MCF 10A (cell line): ENCODE data around the gene KCNIP3. TPM values are rescaled to one million over a fixed set of nuclear protein-coding genes. Genes with fewer than 3 reads are reported as not detected.
"Not testable (repeated sequence)": the region's sequence is repeated elsewhere in the genome, so short reads cannot be mapped to it uniquely, and the experiment has no call there.

ENCODE experiments used
- BruUV-seq: library from RNA; stranded (reverse); fragments of 400-500 nt; replicated peaks from 2 replicates; lab custom pipeline; 2021; lab: Mats Ljungman, UMichigan
- CTCF ChIA-PET: fragments of 300-600 bp; sonication (Branson Sonifier 250); formaldehyde crosslinking; extraction: SDS; loops from one replicate; lab custom pipeline; 2021; ENCODE audit warnings: antibody characterized with exemption, inconsistent platforms; lab: Yijun Ruan, JAX
- POLR2A ChIA-PET: fragments of 300-600, 350-650 bp; sonication (Branson Sonifier 250); formaldehyde crosslinking; extraction: SDS; loops from one replicate; lab custom pipeline; 2020; ENCODE audit warnings: antibody characterized with exemption, inconsistent platforms; lab: Yijun Ruan, JAX
- DNase-seq: peaks from one replicate; pipeline ENCODE4 v3.0.0-alpha.2; 2018; ENCODE audit not compliant: unreplicated experiment
- H3K27ac Mint-ChIP-seq: one replicate; pipeline ENCODE4 v1.8.0; 2022; ENCODE audit warnings: mild to moderate bottlenecking, low read depth, mixed read lengths; ENCODE audit not compliant: unreplicated experiment
- H3K27me3 Mint-ChIP-seq: one replicate; pipeline ENCODE4 v1.8.0; 2022; ENCODE audit warnings: mixed read lengths; ENCODE audit not compliant: insufficient read depth, unreplicated experiment
- H3K36me3 Mint-ChIP-seq: one replicate; pipeline ENCODE4 v1.8.0; 2022; ENCODE audit warnings: mild to moderate bottlenecking, moderate library complexity, mixed read lengths; ENCODE audit not compliant: insufficient read depth, unreplicated experiment
- H3K4me1 Mint-ChIP-seq: one replicate; pipeline ENCODE4 v1.8.0; 2022; ENCODE audit warnings: mixed read lengths; ENCODE audit not compliant: insufficient read depth, unreplicated experiment
- H3K4me3 Mint-ChIP-seq: one replicate; pipeline ENCODE4 v1.8.0; 2022; ENCODE audit warnings: mild to moderate bottlenecking, moderate library complexity, mixed read lengths; ENCODE audit not compliant: unreplicated experiment
- H3K9me3 Mint-ChIP-seq: one replicate; pipeline ENCODE4 v1.8.0; 2022; ENCODE audit warnings: mixed read lengths; ENCODE audit not compliant: unreplicated experiment
- intact Hi-C: fragments of 100-400 bp; cut with micrococcal nuclease; formaldehyde crosslinking; loops from 2 replicates; pipeline ENCODE4 v1.14.1; 2022
- total RNA-seq: library from RNA; stranded (reverse); gene quantifications from 2 replicates; pipeline ENCODE4 v1.2.3, GENCODE V29; 2022
- TF ChIP-seq, protein P1 (sequence below): fragments of 200-600 bp; IDR thresholded peaks from one replicate; pipeline ENCODE4 v1.8.0; 2022; ENCODE audit warnings: antibody characterized with exemption, mild to moderate bottlenecking; ENCODE audit not compliant: unreplicated experiment

Gene KCNIP3
- total RNA-seq, 1 experiment from 2014 or later, result 15.6 TPM

DNA sequence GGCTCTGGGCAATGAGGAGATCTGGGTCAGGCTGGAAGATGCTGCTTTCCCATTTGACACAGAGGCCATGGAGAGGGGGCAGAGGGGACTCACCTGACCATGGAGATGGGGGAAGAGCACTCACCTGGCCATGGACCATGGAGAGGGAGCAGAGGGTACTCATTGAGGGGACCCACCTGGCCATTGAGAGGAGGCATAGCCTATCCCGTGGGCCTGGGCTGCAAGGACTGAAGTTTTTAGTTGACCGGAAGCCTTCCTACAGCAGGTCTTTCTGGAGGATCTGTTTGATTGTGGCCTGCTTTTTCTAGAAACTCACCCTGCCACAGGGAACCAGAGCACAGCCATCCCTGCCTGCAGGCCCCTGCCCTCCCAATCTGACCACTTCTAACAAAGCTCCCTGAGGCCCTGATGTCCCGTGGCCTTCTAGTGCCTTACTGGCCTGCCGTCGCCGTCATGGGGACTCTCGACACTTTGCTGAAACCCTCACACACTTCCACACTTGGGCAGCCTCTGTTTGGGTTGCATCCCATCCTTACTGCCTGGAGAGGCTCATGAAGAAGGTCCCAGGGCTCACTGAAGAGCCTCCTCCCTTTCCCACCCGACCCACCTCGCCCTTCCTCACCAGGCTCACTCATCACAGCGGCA, 28.0 kb upstream of the KCNIP3 start:
- no TSS peak for BruUV-seq
- Mint-ChIP-seq H3K27ac (no peak overlapping the region), H3K9me3 (no peaks in the 10 kb centered on the region), H3K4me3 (no peak overlapping the region), H3K27me3 (no peaks in the 10 kb centered on the region), H3K4me1 (no peaks in the 10 kb centered on the region), H3K36me3 (peaks cover 6% of the 10 kb centered on the region)
- intact Hi-C loops, result no loop called here
- ChIA-PET CTCF (no interaction called here), POLR2A (no interaction called here)
- TF ChIP-seq, protein P1, sequence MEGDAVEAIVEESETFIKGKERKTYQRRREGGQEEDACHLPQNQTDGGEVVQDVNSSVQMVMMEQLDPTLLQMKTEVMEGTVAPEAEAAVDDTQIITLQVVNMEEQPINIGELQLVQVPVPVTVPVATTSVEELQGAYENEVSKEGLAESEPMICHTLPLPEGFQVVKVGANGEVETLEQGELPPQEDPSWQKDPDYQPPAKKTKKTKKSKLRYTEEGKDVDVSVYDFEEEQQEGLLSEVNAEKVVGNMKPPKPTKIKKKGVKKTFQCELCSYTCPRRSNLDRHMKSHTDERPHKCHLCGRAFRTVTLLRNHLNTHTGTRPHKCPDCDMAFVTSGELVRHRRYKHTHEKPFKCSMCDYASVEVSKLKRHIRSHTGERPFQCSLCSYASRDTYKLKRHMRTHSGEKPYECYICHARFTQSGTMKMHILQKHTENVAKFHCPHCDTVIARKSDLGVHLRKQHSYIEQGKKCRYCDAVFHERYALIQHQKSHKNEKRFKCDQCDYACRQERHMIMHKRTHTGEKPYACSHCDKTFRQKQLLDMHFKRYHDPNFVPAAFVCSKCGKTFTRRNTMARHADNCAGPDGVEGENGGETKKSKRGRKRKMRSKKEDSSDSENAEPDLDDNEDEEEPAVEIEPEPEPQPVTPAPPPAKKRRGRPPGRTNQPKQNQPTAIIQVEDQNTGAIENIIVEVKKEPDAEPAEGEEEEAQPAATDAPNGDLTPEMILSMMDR, result no peak
- DNase-seq, result no peak

DNA sequence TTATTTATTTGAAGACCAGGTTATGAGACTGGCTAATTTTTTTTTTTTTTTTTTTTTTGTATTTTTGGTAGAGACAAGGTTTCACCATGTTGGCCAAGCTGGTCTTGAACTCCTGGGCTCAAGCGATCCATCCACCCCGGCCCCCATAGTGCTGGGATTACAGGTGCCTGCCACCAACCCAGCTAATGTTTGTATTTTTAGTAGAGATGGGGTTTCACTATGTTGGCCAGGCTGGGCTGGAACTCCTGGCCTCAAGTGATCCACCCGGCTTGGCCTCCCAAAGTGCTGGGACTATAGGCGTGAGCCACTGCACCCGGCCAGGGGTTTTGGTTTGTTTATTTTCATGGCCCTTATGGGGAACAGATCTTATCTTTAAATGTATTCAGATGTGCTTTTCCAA, 27.4 kb upstream of the KCNIP3 start:
- intact Hi-C loops, H3K9me3 Mint-ChIP-seq, POLR2A ChIA-PET, BruUV-seq, DNase-seq, H3K4me1 Mint-ChIP-seq, H3K27me3 Mint-ChIP-seq, H3K36me3 Mint-ChIP-seq, H3K27ac Mint-ChIP-seq, H3K4me3 Mint-ChIP-seq, CTCF ChIA-PET: not testable (repeated sequence)

DNA sequence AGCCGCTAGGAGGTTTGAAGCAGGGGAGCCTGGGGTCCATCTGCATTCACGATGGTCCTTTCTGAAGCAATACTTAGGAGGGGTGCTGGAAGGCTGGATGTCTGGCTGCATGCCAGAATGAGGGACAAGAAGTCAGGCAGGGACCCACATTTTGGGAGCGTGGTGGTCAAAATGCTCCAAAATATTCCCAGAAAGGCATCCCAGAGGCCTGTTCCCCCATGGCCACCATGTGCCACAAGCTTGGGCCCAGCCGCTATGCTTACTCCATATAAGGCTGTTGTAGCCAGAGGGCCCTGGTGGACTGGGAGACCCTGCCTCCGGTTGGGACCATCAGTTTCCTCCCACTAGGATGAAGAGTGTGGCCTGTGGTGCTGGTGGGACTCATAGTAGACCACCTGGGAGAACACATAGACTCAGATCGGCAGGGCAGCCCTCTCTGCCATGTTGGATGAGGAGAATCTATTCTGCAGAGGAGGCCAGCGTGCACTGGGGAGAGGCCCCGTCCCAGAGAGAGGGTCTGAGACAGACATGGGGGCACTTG, 26.5 kb upstream of the KCNIP3 start:
- BruUV-seq, result no TSS peak
- intact Hi-C loops, result no loop called here
- CTCF ChIA-PET, result no interaction called here
- Mint-ChIP-seq H3K4me1 (peaks cover 5% of the 10 kb centered on the region), H3K4me3 (no peak overlapping the region), H3K27ac (no peak overlapping the region), H3K9me3 (no peaks in the 10 kb centered on the region), H3K36me3 (peaks cover 6% of the 10 kb centered on the region), H3K27me3 (no peaks in the 10 kb centered on the region)
- TF ChIP-seq, protein P1, result no peak
- POLR2A ChIA-PET, result no interaction called here
- DNase-seq, result no peak

DNA sequence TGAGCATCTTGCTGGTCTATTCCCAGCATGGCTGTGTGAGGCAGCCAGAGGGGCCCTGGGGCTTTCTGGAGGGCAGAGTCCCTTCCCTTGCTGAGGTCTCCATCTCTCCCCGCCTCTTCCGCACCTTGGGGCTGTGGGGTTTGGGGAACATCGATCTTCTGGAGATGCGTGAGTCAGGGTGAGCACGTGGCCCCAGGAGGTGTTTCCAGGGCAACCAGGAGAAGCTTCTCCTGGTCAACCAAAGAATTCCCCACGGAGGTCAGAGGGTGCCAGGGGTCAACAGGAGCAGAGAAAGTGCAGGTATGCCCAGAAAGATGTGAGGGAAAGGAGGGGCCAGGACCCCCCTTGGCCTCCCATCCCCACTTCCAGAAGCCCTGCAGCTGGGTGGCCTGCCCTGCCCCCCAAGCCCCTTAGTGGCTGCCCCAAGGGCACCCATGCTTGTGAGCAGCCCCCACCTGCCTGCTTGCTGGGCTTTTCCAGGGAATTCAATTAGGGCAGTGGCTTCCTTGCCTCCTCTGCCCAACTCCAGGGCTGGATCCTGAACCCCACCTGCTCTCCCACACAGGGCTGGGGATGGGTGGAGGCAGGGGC, 25.7 kb upstream of the KCNIP3 start:
- BruUV-seq, result no TSS peak
- Mint-ChIP-seq H3K4me1 (peaks cover 10% of the 10 kb centered on the region), H3K36me3 (peaks cover 6% of the 10 kb centered on the region), H3K27ac (no peak overlapping the region), H3K9me3 (no peaks in the 10 kb centered on the region), H3K4me3 (no peak overlapping the region), H3K27me3 (no peaks in the 10 kb centered on the region)
- CTCF ChIA-PET, result interaction anchor here (0.6 to 0.9 kb wide), 3 partner anchors 12 to 63 kb away, joined by 3 to 4 read pairs (median 3); no protein-coding TSS in a partner anchor
- POLR2A ChIA-PET, result interaction anchor here (0.6 kb wide), 1 partner anchor 78 kb away, joined by 3 read pairs; no protein-coding TSS in a partner anchor
- intact Hi-C loops, result no loop called here
- DNase-seq, result no peak
- TF ChIP-seq, protein P1, result no peak
